Stimulated activated naive CD8-positive, alpha-beta T cell treated with anti-CD3 and anti-CD28 coated beads, Interleukin-15, Interleukin-2, amounts not matched to agents 100 ng/mL and 50 ng/mL, for 24 hours (primary cell): ENCODE measurements around the gene CHRND.

Experiments
- H3K27ac Mint-ChIP-seq: one replicate; pipeline ENCODE4 v1.8.0; 2021; ENCODE audit warnings: mild to moderate bottlenecking, mixed read lengths
- H3K27me3 Mint-ChIP-seq: one replicate; pipeline ENCODE4 v1.8.0; 2021; ENCODE audit warnings: mixed read lengths
- H3K36me3 Mint-ChIP-seq: one replicate; pipeline ENCODE4 v1.8.0; 2021; ENCODE audit warnings: low read depth, mixed read lengths
- H3K4me1 Mint-ChIP-seq: one replicate; pipeline ENCODE4 v1.8.0; 2021; ENCODE audit warnings: low read depth, mixed read lengths
- H3K4me3 Mint-ChIP-seq: one replicate; pipeline ENCODE4 v1.8.0; 2021; ENCODE audit warnings: mild to moderate bottlenecking, mixed read lengths
- H3K9me3 Mint-ChIP-seq: one replicate; pipeline ENCODE4 v1.8.0; 2021; ENCODE audit warnings: mixed read lengths

The CHRND gene

DNA sequence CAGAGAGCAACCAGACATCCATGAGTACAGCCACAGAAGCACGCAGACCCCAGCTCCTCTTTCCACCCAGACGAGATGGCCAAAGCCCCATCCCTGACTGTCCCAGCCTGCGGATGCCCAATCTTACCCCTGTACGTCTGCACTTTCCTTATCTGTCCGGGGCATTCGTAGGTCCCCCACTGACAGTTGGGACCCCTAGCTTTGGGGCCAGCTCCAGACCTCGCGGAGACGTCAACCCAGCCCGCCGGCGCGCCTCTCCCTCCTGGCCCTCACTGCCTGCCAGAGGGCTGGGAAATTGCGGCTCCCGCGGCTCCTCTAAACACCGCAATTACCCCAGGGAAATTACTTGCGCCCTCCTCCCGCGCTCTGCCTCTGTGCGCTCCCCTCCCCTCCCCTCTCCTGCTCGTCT is 40.6 kb upstream of the CHRND start:
- Mint-ChIP-seq H3K27me3 (peaks cover 43% of the 10 kb centered on the region), H3K4me1 (peaks cover 5% of the 10 kb centered on the region), H3K36me3 (no peaks in the 10 kb centered on the region), H3K27ac (no peak overlapping the region), H3K4me3 (no peak overlapping the region), H3K9me3 (no peaks in the 10 kb centered on the region)

DNA sequence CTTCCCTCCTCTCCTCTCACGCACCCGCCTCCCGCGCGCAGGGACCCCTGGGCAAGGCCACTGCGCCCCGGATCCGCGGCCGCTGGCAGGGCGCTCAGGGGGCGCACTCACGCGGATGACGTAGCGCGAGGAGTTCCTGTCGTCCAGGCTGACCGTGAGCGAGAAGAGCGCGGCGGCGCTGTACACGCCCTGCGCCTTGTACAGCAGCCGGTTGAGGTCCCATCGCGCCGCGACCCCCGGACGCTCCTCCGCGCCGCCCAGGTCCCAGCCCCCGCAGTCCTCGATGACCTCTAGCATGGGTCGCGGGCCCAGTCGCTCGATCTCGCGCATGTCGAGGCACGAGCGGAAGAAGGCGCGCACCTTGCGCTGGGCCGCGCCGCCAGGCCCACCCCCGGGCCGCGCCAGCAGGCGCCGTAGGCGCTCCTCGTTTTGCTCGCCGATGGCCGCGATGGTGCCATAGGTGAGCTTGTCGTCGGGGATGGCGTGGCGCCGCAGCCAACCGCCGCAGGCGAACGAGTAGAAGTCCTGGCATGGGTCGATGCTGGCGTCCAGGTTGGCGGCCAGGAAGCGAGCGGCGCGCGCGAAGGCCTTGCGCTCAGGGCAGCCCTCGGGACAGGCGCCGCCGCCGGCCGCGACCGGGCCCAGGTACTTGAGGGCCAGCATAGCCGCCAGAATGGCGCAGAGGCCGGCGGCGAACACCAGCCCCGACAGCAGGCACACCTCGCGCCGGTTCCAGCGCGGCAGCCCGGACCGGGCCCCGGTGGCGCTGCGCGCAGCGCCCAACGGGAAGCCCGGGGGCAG is 40.0 kb upstream of the CHRND start:
- no peaks in the 10 kb centered on the region for H3K9me3 Mint-ChIP-seq
- no peak overlapping the region for H3K27ac Mint-ChIP-seq
- peaks cover 43% of the 10 kb centered on the region for H3K27me3 Mint-ChIP-seq
- H3K4me3 Mint-ChIP-seq, result no peak overlapping the region
- no peaks in the 10 kb centered on the region for H3K36me3 Mint-ChIP-seq
- H3K4me1 Mint-ChIP-seq, result peaks cover 5% of the 10 kb centered on the region

DNA sequence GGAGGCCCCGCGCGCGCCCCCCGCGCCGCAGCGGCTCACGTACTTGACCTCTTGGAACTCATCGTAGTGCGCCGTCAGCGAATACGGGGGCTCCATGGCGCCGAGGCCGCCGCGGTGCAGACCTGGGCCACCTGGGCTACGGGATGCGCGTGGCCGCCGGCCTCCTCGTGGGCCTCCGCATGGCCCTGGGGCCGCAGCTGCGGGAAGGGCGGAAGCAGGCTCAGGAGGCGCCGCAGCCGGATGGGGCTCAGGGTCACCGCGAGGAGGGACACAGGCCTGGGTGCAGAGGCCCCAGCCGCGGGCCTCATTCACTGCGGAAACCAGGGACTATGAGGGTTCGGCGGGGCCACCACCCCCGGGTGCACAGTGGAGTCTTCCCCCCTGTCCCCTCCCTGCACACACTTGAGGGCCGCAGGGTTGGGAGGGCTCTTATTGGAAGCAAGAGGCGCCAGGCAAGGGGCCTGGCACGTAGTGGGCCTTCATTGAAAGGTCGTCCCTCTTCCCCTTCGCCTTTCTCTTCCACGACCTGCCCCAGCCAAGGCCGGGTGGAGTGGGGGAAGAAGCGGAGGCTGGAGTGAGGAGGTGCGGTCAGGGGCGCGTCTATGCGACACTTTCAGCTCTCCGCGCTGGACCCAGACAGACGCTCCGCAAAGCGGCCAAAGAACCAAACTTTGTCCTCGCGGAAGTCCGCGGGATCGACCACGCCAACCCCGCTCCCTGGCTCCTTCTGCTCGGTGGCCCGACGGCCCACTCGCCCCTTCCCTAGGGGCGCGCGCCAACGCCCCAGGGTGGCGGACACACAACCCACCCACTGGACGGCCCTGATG is 39.2 kb upstream of the CHRND start:
- H3K27me3 Mint-ChIP-seq, result peaks cover 49% of the 10 kb centered on the region
- H3K4me1 Mint-ChIP-seq, result peaks cover 5% of the 10 kb centered on the region
- H3K4me3 Mint-ChIP-seq, result peak overlapping the region; percentile 32
- H3K36me3 Mint-ChIP-seq, result no peaks in the 10 kb centered on the region
- no peaks in the 10 kb centered on the region for H3K9me3 Mint-ChIP-seq
- H3K27ac Mint-ChIP-seq, result no peak overlapping the region

DNA sequence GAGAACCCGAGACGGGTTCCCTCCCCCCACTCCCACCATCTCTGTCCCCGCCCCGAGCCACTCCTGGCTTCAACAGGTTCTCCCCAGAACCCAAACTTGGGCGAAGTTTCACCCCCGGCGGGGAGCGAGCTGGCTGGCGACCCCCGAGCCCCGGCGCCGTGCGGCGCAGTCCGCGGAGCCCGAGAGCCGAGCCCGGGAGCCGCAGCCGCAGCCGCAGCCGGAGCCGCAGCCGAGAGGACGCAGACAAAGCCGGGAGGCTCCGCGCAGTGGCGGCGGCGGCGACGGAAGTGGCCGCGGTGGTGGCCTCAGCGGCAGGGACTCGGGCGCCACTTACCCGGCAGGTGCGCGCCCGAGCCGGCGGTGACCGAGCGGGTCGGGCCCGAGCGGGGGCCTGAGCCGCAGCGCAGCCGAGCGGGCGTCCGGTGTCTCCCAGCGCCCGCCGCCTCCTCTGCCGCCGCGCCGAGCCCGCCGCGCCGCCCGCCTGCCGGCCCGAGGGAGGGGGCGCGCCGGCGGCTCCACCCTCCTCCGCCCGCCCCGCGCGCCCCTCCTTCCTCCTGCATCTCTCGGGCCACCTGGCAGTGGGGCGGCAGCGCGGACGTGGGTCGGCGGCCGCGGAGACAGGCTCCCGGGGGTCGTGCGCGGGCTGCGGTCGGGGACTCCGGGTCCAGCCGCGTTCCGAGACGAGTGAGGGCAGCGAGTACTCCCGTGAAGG is 38.4 kb upstream of the CHRND start, which contains the start of gene ECEL1:
Gene ECEL1 (minus strand): TSS at position 450 of the 712 bp plus-strand sequence. CDS start 1,181 bp downstream, outside the sequence.
- peaks cover 52% of the 10 kb centered on the region for H3K27me3 Mint-ChIP-seq
- no peaks in the 10 kb centered on the region for H3K9me3 Mint-ChIP-seq
- H3K27ac Mint-ChIP-seq, result no peak within 1 kb of the TSS
- peak within 1 kb of the TSS; percentile 32 for H3K4me3 Mint-ChIP-seq
- peaks cover 5% of the 10 kb centered on the region for H3K4me1 Mint-ChIP-seq
- H3K36me3 Mint-ChIP-seq, result no peaks in the 10 kb centered on the region

GRCh38 chr2:232488097-232488711 is 37.8 kb upstream of the CHRND start:
- Mint-ChIP-seq H3K4me3 (peak overlapping the region; percentile 3), H3K27me3 (peaks cover 52% of the 10 kb centered on the region), H3K27ac (no peak overlapping the region), H3K9me3 (no peaks in the 10 kb centered on the region), H3K36me3 (no peaks in the 10 kb centered on the region), H3K4me1 (peaks cover 5% of the 10 kb centered on the region)

DNA sequence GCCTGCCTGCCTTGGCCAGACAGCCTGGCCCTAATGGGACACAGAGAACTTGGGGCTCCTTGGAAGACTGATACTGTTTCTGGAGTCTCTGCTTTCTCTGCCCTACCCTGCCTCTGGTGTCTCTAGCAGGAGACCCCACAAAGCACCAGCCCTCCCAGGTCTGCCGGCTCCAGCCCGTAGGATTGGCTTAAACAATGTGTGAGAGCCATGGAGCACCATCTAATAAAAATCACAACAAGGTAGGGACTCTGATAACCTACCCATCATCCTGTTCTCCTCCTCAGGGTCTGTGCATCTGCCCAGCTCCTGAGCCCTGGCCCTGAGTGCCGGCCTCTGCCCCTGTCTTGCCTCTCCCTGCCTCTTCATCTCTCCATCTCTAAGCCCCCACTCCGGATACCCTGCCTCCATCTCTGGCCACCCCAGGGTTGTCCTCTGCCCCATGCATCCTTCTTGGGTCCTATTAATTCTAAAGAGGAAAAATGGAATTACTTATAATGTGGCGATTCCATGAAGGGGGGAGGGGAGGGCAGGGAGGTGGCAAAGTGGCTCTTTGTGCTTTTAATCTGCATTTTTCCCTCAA is 37.1 kb upstream of the CHRND start:
- H3K4me1 Mint-ChIP-seq, result peaks cover 5% of the 10 kb centered on the region
- H3K27ac Mint-ChIP-seq, result no peak overlapping the region
- H3K36me3 Mint-ChIP-seq, result no peaks in the 10 kb centered on the region
- peaks cover 52% of the 10 kb centered on the region for H3K27me3 Mint-ChIP-seq
- H3K9me3 Mint-ChIP-seq, result no peaks in the 10 kb centered on the region
- H3K4me3 Mint-ChIP-seq, result peak overlapping the region; percentile 3

- Mint-ChIP-seq H3K27me3 (peaks cover 45% of the 10 kb centered on the region), H3K4me3 (no peak overlapping the region), H3K4me1 (peaks cover 5% of the 10 kb centered on the region), H3K27ac (no peak overlapping the region), H3K36me3 (no peaks in the 10 kb centered on the region), H3K9me3 (no peaks in the 10 kb centered on the region)
Measured at GRCh38 chr2:232489516-232490220, 36.3 kb upstream of the CHRND start.

DNA sequence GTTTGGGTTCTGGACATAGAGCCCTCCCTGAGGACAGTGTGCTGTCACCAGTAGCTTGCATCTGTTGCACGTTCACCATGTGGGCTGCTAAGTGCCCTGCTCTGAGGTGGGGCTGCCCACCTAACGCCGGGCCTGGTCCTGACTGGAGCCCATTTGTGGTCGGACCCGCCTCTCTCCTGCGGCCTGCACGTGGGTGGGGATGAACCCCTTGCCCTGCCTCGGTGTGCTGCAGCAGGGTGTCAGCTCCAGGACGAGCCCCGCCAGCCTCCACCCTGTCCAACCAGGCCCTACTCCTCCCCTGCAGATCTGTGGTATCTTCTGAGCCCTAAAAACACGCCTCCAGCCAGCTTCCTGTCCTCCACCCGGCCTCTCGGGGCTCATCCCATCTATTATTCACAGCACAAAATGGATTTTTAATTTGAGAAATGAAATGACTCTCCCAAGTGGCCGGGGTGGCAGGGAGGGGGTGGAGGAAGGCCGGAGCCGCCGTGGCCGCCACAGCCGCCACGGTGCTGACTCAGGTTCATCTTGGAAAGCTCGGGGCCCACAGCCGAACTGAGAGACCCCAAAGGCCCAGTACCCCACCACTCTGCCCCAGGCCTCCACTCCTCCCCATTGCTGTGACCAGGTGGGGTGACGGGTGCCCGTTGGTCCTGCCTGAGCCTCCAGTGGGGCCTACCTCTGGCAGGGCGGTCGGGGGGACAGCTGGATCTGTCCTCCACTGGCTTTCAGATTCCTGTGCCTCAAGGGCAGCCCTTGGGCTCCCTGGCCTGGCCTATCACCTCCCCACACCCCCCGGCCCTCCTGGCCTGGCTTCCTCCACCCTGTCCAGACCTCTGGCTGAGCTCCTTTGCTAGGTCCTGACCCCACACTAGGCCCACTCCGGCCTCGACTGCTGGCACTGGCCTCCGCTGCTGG is 35.5 kb upstream of the CHRND start:
- Mint-ChIP-seq H3K36me3 (no peaks in the 10 kb centered on the region), H3K27me3 (peaks cover 37% of the 10 kb centered on the region), H3K27ac (no peak overlapping the region), H3K4me1 (no peaks in the 10 kb centered on the region), H3K4me3 (no peak overlapping the region), H3K9me3 (no peaks in the 10 kb centered on the region)

- H3K27me3 Mint-ChIP-seq, result peaks cover 36% of the 10 kb centered on the region
- H3K4me3 Mint-ChIP-seq, result no peak overlapping the region
- H3K9me3 Mint-ChIP-seq, result no peaks in the 10 kb centered on the region
- H3K4me1 Mint-ChIP-seq, result no peaks in the 10 kb centered on the region
- no peak overlapping the region for H3K27ac Mint-ChIP-seq
- H3K36me3 Mint-ChIP-seq, result no peaks in the 10 kb centered on the region
Measured at GRCh38 chr2:232491139-232491780, 34.7 kb upstream of the CHRND start.

GRCh38 chr2:232492236-232492848 is 33.6 kb upstream of the CHRND start:
- Mint-ChIP-seq H3K4me3 (no peak overlapping the region), H3K9me3 (no peaks in the 10 kb centered on the region), H3K27me3 (peaks cover 32% of the 10 kb centered on the region), H3K36me3 (no peaks in the 10 kb centered on the region), H3K27ac (no peak overlapping the region), H3K4me1 (no peaks in the 10 kb centered on the region)

DNA sequence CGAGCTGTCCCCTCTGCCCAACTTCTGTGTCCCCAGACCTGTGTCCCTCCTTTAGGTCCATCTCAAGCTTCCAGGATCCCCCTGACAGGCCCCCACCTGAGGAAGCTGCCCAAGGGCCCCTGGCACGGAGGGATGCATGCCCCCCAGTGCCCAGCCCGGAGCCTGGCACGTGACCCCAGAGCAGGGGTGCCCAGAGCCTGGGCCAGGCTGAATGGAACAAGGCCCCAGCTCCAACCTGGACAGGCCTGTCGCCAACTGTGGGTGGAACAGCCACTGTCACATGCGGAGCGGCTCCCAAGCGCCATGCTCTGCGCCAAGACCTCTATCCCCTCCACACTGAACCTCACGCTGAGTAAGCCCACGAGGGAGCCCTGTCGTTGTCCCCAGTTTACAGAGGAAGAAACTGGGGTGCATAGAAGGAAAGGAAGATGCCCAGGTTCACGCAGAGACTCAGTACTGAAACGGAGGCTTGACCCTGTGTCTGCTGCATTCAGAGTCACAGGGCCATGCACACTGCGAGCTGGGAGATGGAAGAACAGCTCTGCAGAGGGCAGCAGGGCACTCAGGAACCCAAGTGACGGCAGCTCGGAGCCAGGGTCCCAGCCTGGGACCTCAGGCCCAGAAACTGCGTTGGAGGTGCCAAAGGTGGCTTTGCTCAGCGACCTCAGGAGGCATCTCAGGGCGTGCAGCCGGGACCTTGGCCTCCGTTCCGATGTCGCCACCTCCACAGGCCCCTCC is 32.8 kb upstream of the CHRND start:
- Mint-ChIP-seq H3K9me3 (no peaks in the 10 kb centered on the region), H3K27me3 (peaks cover 30% of the 10 kb centered on the region), H3K36me3 (no peaks in the 10 kb centered on the region), H3K4me1 (no peaks in the 10 kb centered on the region), H3K27ac (no peak overlapping the region), H3K4me3 (no peak overlapping the region)
